ENCODE results near the gene CALU. TPM values are rescaled to one million over a fixed set of nuclear protein-coding genes. Genes with fewer than 3 reads are reported as not detected.
A peak's percentile ranks its signal among the peaks of the same experiment; 100 is the strongest.

The CALU gene
- total RNA-seq, 2 donors from 2014 or later: 204 to 255 TPM

DNA sequence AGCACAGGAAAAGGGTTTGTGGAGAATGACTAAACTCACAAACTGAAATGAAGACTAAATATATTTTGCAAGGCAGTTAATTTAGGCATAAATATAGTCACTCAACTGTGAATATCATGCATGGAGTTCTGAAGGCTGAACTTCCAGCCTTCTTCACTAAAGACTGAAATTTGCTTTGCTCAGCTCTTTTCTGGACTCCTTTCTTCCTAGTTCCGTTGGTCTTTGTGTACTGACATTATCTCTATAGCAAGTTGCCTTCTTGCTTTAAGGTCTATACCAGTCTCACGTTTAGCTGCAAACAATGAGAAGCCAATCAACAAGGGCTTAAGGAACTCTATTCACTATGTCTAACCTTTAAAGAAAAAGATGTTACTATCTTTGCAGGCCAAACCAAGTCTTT lies 44.4 kb upstream of the CALU start:
- Histone ChIP-seq H3K36me3 (no peaks in the 10 kb centered on the region), H3K27ac (no peak overlapping the region), H3K9me3 (no peaks in the 10 kb centered on the region), H3K4me3 (no peak overlapping the region), H3K4me1 (ENCODE audit: control insufficient read depth in 1 of 2, low read depth in 2 of 2) (peaks cover 0 to 8% of the 10 kb centered on the region in 2 donors), H3K27me3 (replicated peaks; ENCODE audit: insufficient read depth) (peaks cover 4% of the 10 kb centered on the region)
- ATAC-seq (ENCODE audit: insufficient number of reproducible peaks, low FRiP score, low read depth) (no peak), DNase-seq (ENCODE audit: low spot score) (no peak)
- TF ChIP-seq, protein P1, sequence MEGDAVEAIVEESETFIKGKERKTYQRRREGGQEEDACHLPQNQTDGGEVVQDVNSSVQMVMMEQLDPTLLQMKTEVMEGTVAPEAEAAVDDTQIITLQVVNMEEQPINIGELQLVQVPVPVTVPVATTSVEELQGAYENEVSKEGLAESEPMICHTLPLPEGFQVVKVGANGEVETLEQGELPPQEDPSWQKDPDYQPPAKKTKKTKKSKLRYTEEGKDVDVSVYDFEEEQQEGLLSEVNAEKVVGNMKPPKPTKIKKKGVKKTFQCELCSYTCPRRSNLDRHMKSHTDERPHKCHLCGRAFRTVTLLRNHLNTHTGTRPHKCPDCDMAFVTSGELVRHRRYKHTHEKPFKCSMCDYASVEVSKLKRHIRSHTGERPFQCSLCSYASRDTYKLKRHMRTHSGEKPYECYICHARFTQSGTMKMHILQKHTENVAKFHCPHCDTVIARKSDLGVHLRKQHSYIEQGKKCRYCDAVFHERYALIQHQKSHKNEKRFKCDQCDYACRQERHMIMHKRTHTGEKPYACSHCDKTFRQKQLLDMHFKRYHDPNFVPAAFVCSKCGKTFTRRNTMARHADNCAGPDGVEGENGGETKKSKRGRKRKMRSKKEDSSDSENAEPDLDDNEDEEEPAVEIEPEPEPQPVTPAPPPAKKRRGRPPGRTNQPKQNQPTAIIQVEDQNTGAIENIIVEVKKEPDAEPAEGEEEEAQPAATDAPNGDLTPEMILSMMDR (IDR thresholded peaks at IDR 0.05): no peak

GRCh38 chr7:128697302-128697905 lies 41.8 kb upstream of the CALU start:
- Histone ChIP-seq H3K27me3 (replicated peaks; ENCODE audit: insufficient read depth) (peaks cover 4% of the 10 kb centered on the region), H3K9me3 (no peaks in the 10 kb centered on the region), H3K27ac (no peak overlapping the region), H3K36me3 (no peaks in the 10 kb centered on the region), H3K4me1 (ENCODE audit: control insufficient read depth in 1 of 2, low read depth in 2 of 2) (peaks cover 0 to 8% of the 10 kb centered on the region in 2 donors), H3K4me3 (peak overlapping the region; percentile 61)
- TF ChIP-seq, protein P1 (IDR thresholded peaks at IDR 0.05): no peak
- ATAC-seq (ENCODE audit: insufficient number of reproducible peaks, low FRiP score, low read depth): no peak
- DNase-seq (ENCODE audit: low spot score): no peak

GRCh38 chr7:128699196-128699712 lies 39.9 kb upstream of the CALU start:
- no peak overlapping the region for H3K27ac ChIP-seq
- H3K4me3 ChIP-seq: no peak overlapping the region
- no peaks in the 10 kb centered on the region for H3K36me3 ChIP-seq
- peaks cover 0 to 8% of the 10 kb centered on the region in 2 donors for H3K4me1 ChIP-seq (ENCODE audit: control insufficient read depth in 1 of 2, low read depth in 2 of 2)
- no peak for ATAC-seq (ENCODE audit: insufficient number of reproducible peaks, low FRiP score, low read depth)
- DNase-seq (ENCODE audit: low spot score): no peak
- TF ChIP-seq, protein P1 (IDR thresholded peaks at IDR 0.05): no peak
- H3K27me3 ChIP-seq (replicated peaks; ENCODE audit: insufficient read depth): peaks cover 4% of the 10 kb centered on the region
- H3K9me3 ChIP-seq: no peaks in the 10 kb centered on the region

GRCh38 chr7:128699895-128700294 lies 39.3 kb upstream of the CALU start:
- H3K9me3 ChIP-seq: no peaks in the 10 kb centered on the region
- no peak for ATAC-seq (ENCODE audit: insufficient number of reproducible peaks, low FRiP score, low read depth)
- no peak for DNase-seq (ENCODE audit: low spot score)
- H3K4me3 ChIP-seq: no peak overlapping the region
- TF ChIP-seq, protein P1 (IDR thresholded peaks at IDR 0.05): no peak
- no peaks in the 10 kb centered on the region for H3K36me3 ChIP-seq
- no peak overlapping the region for H3K27ac ChIP-seq
- peaks cover 4% of the 10 kb centered on the region for H3K27me3 ChIP-seq (replicated peaks; ENCODE audit: insufficient read depth)
- peaks cover 0 to 8% of the 10 kb centered on the region in 2 donors for H3K4me1 ChIP-seq (ENCODE audit: control insufficient read depth in 1 of 2, low read depth in 2 of 2)

DNA sequence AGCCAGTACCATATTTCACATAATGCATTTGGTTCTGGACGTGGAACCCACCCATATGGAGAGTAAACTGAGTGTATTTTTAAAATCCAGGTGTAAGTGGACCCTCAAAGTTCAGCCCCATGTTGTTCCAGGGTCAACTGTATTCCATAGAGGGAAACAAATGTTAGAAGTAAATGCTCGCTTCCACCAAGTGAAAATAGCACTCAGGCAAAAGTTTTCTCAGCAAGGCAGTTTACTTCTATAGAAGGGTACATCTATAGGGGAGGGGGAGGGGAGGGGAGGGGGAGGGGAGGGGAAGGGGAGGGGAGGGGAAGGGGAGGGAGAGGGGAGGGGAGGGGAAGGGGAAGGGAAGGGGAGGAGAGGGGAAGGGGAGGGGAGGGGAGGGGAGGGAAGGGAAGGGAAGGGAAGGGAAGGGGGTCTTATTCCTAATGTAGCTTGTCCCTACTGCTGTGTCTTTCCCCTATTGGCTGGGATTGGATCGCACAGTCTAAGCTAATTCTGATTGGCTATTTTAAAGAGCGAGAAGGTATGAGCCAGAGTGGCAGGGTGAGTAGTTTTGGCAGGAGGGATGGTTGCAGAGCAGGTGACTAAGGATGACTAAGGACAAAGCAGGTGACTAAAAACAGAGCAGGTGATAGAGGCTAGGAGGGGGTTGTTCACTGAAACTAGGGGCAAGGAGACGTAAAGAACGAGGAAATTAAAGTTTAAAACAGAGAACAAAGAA lies 37.9 kb upstream of the CALU start:
- DNase-seq (ENCODE audit: low spot score) (no peak), ATAC-seq (ENCODE audit: insufficient number of reproducible peaks, low FRiP score, low read depth) (no peak)
- no peaks in the 10 kb centered on the region for H3K9me3 ChIP-seq
- H3K27ac ChIP-seq: no peak overlapping the region
- peaks cover 0 to 8% of the 10 kb centered on the region in 2 donors for H3K4me1 ChIP-seq (ENCODE audit: control insufficient read depth in 1 of 2, low read depth in 2 of 2)
- H3K4me3 ChIP-seq: no peak overlapping the region
- H3K36me3 ChIP-seq: no peaks in the 10 kb centered on the region
- peaks cover 4% of the 10 kb centered on the region for H3K27me3 ChIP-seq (replicated peaks; ENCODE audit: insufficient read depth)
- TF ChIP-seq, protein P1 (IDR thresholded peaks at IDR 0.05): no peak

Data from thoracic aorta (tissue), 2 donors.